Adipocyte (in vitro differentiated cells): ENCODE data around the gene RBM47.
"Not testable (repeated sequence)": the region's sequence is repeated elsewhere in the genome, so short reads cannot be mapped to it uniquely, and the experiment has no call there.

Source experiments
- DNase-seq: peaks from one replicate; pipeline ENCODE4 v3.0.0-alpha.2; 2015; ENCODE audit warnings: low read depth
- H3K27me3 ChIP-seq: replicated peaks from 2 replicates; pipeline ENCODE4 v1.7.0; 2013; ENCODE audit warnings: mild to moderate bottlenecking, low read length, moderate library complexity; ENCODE audit not compliant: control insufficient read depth, insufficient read depth
- H3K36me3 ChIP-seq: 2 replicates; pipeline ENCODE4 v1.7.0; 2013; ENCODE audit warnings: low read length, mild to moderate bottlenecking, moderate library complexity; ENCODE audit not compliant: control insufficient read depth, insufficient read depth, severe bottlenecking
- H3K4me1 ChIP-seq: 2 replicates; pipeline ENCODE4 v1.7.0; 2013; ENCODE audit warnings: mild to moderate bottlenecking, low read length, moderate library complexity; ENCODE audit not compliant: control insufficient read depth, insufficient read depth
- H3K4me3 ChIP-seq: 2 replicates; pipeline ENCODE4 v1.7.0; 2013; ENCODE audit warnings: mild to moderate bottlenecking, low read length, moderate library complexity
- H3K9ac ChIP-seq: 2 replicates; pipeline ENCODE4 v1.7.0; 2013; ENCODE audit warnings: mild to moderate bottlenecking, low read length, moderate library complexity
- H3K9me3 ChIP-seq: 2 replicates; pipeline ENCODE4 v1.7.0; 2013; ENCODE audit warnings: mild to moderate bottlenecking, low read length, moderate library complexity; ENCODE audit not compliant: control insufficient read depth

Gene RBM47

DNA sequence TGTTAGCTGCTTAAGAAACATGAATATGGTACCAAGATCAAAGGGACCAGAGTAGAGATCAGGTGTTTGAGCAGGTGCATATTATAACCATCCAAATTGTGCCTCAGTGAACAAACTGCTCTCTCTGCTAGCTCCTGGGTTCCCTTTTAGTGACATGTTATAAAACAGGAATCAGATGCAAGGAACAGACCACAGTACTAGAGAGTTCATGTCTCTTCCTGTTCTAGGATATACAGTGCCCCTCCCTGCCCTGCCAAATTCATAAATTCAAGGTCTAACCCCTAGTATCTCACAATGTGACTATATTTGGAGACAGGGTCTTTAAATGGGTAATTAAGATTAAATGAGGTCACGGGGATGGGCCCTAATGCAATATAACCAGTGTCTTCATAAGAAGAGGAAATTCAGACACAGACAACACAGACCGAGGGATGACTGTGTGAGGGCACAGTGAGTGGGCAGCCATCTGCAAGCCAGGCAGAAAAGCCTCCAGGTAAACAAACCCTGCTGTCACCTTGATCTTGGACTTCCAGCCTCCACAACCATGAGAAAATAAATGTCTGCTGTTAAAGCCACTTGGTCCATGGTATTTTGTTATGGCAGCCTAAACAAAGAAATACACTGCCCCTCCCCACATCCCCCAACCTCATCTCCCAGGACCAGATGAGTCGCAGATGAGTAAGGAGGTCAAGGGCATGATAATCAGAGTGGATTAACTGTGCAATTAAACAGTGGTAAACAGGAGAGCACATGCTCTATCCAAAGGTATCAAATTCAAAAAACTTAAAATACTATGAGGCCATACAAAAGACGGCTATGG, 82.5 kb downstream of the RBM47 start:
- no peaks in the 10 kb centered on the region for H3K27me3 ChIP-seq
- no peak overlapping the region for H3K9ac ChIP-seq
- no peaks in the 10 kb centered on the region for H3K9me3 ChIP-seq
- no peak overlapping the region for H3K4me3 ChIP-seq
- no peaks in the 10 kb centered on the region for H3K36me3 ChIP-seq
- DNase-seq = no peak
- H3K4me1 ChIP-seq = peaks cover 10% of the 10 kb centered on the region

DNA sequence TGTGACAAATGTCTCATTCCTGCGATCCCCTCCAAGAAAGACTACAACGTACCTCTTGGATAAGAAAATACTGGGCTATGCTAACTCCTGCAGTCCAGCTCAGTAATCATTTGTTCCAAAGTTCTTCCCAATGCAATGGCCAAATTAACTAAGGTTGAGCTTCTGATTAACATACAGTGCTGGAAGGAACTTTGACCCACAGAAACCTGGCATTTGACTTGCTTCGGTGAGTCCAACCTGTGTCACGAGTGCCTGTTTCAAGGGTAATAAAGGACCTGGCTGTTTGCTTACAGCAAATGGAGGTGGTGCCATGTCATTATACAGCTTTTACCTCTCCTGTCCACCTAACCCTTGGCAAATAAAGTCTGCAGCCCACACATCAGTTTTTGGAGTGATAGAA, 83.2 kb downstream of the RBM47 start:
- no peaks in the 10 kb centered on the region for H3K9me3 ChIP-seq
- H3K4me3 ChIP-seq = no peak overlapping the region
- no peak overlapping the region for H3K9ac ChIP-seq
- H3K27me3 ChIP-seq = no peaks in the 10 kb centered on the region
- peaks cover 6% of the 10 kb centered on the region for H3K4me1 ChIP-seq
- no peak for DNase-seq
- no peaks in the 10 kb centered on the region for H3K36me3 ChIP-seq

DNA sequence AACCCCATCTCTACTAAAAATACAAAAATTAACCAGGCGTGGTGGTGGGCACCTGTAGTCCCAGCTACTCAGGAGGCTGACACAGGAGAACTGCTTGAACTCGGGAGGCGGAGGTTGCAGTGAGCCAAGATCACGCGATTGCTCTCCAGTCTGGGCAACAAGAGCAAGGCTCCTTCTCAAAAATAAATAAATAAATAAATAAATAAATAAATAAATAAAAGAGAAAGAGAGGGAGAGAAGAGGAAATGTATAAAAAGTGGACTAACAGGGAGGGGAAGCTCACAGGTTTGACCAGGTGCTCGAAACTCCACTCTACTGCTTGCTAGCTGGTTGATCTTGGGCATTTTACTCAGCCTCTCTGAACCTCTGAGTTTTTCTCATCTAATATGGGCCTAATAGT, 84.2 kb downstream of the RBM47 start:
- not testable (repeated sequence) for H3K9ac ChIP-seq, H3K9me3 ChIP-seq, H3K36me3 ChIP-seq, H3K4me1 ChIP-seq, DNase-seq, H3K4me3 ChIP-seq, H3K27me3 ChIP-seq

DNA sequence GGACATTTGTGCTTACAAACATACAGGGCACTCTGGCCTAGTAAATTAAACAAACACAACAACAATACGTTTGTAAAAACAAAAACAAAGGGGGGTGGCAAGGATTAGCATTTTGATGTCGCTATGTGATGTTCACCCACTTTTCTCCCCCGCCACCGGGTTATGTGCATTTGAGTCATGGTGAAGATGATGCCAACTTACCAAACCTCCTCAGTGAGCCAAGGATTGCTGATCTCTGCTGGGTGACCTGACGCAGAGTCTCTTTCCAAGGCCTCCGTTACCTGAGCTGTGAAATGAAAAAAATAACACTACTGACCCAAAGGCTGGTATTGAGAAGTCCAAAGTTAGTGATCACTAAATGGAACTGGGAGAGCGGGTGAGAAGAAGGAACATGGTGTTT, 85.4 kb downstream of the RBM47 start:
- Histone ChIP-seq H3K4me3 (no peak overlapping the region), H3K27me3 (no peaks in the 10 kb centered on the region), H3K36me3 (no peaks in the 10 kb centered on the region), H3K9me3 (no peaks in the 10 kb centered on the region), H3K4me1 (no peaks in the 10 kb centered on the region), H3K9ac (no peak overlapping the region)
- no peak for DNase-seq

DNA sequence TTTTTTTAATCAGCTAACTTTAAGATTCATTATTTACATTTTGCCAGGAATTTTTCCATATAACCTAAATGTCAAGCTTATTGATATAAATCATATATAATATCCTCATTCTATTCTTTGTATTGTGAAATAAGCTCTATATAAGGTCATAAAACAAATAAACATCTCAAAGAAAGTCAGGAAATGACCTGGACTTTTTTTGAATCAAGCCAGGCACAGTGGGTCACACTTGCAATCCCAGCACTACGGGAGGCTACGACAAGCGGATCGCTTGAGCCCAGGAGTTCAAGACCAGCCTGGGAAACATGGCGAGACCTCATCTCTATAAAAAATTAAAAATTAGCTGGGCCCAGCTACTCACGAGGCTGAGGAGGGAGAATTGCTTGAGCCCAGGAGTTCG, 88.9 kb downstream of the RBM47 start:
- no peak overlapping the region for H3K4me3 ChIP-seq
- no peaks in the 10 kb centered on the region for H3K36me3 ChIP-seq
- no peaks in the 10 kb centered on the region for H3K4me1 ChIP-seq
- no peak overlapping the region for H3K9ac ChIP-seq
- DNase-seq = no peak
- H3K27me3 ChIP-seq = no peaks in the 10 kb centered on the region
- H3K9me3 ChIP-seq = no peaks in the 10 kb centered on the region

DNA sequence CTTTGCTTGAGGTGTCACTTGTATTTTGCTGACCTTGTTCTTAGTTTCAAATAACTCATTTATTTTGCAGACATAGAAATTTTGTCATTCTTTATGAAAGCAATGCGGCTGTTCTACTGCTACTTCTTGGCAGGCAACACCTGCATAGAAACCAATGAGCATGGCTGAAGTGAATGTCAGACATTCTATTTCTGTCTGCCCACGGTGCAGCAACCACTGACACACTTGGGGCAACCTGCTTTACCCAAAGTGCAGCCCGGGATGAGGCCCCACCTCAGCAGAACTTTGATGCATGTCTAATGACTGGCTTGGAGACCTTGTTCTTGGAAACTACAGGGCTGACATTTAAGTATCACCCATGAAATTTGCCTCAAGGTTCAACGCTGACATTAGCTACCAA, 93.6 kb downstream of the RBM47 start:
- no peaks in the 10 kb centered on the region for H3K27me3 ChIP-seq
- H3K36me3 ChIP-seq = no peaks in the 10 kb centered on the region
- no peak for DNase-seq
- H3K9me3 ChIP-seq = no peaks in the 10 kb centered on the region
- H3K9ac ChIP-seq = no peak overlapping the region
- H3K4me1 ChIP-seq = no peaks in the 10 kb centered on the region
- no peak overlapping the region for H3K4me3 ChIP-seq

DNA sequence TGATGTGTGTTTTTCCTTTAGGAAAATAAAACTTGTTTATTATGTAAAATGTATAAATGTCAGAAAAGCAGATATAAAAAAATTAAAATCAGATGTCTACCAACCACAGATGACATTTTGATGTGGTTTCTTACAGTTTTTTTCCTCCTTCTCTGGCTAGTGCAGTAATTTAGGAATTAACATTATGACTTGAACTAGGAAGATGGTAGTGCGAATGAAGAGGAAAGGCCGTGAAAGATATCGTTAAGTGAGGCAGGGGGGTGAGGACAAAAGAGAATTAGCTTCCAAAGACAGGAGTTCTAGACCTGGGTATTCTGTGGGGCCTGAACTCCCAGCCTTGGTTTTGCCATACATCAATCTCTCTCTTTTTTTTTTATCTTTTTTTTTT, 98.0 kb downstream of the RBM47 start:
- peaks cover 3% of the 10 kb centered on the region for H3K4me1 ChIP-seq
- no peak overlapping the region for H3K9ac ChIP-seq
- H3K36me3 ChIP-seq = no peaks in the 10 kb centered on the region
- H3K4me3 ChIP-seq = no peak overlapping the region
- H3K27me3 ChIP-seq = no peaks in the 10 kb centered on the region
- H3K9me3 ChIP-seq = no peaks in the 10 kb centered on the region
- no peak for DNase-seq

DNA sequence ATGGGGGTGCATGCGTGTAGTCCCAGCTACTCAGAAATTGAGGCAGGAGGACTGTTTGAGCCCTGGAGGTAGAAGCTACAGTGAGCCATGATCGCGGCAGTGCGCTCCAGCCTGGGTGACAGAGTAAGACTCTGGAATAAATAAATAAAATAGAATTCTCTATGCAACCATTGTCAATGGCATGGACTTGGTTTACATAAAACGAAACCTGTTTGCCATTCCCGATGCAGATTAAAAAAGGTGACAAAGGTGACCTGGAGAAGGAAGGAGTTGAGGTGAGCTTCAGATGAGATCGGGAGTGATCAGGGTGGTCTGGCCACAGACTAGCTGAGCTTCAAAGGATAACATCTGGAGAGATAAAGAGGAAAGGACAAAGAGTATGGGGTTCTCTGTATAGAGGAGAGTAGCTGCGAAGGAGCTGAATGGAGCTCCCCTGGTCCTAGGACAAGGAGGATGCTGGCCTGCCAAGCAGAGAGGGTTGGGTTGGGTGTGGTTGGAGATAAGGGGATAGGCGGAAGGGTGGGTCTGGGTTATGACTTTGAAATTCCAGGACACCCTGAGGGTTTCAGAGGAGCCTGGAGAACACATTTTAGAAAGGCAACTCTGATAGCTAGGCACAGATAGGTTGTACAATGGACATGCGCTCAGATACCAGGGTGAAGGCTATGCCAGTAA, 98.6 kb downstream of the RBM47 start:
- H3K36me3 ChIP-seq = no peaks in the 10 kb centered on the region
- DNase-seq = no peak
- H3K9me3 ChIP-seq = no peaks in the 10 kb centered on the region
- no peak overlapping the region for H3K4me3 ChIP-seq
- peaks cover 8% of the 10 kb centered on the region for H3K4me1 ChIP-seq
- no peak overlapping the region for H3K9ac ChIP-seq
- H3K27me3 ChIP-seq = no peaks in the 10 kb centered on the region

DNA sequence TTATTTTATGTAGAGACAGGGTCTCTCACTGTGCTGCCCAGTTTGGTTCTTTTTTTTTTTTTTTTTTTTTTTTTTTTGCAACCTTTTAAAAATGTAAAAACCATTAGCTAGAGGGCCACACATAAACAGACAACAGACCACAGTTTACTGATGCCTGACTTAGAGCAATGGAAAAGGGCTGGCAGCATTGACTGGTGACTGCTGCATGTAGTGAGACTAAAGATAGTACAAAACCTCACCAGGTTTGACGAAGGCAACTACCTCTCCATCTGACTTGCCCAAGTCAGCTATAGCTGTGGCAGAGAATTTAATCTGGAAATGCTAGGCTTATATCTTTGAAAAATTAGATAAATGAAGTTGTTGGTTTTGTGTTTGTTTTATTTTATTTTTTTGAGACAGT, 102.9 kb downstream of the RBM47 start:
- DNase-seq = no peak
- Histone ChIP-seq H3K27me3 (no peaks in the 10 kb centered on the region), H3K9ac (no peak overlapping the region), H3K9me3 (no peaks in the 10 kb centered on the region), H3K4me3 (no peak overlapping the region), H3K36me3 (no peaks in the 10 kb centered on the region), H3K4me1 (peaks cover 28% of the 10 kb centered on the region)

DNA sequence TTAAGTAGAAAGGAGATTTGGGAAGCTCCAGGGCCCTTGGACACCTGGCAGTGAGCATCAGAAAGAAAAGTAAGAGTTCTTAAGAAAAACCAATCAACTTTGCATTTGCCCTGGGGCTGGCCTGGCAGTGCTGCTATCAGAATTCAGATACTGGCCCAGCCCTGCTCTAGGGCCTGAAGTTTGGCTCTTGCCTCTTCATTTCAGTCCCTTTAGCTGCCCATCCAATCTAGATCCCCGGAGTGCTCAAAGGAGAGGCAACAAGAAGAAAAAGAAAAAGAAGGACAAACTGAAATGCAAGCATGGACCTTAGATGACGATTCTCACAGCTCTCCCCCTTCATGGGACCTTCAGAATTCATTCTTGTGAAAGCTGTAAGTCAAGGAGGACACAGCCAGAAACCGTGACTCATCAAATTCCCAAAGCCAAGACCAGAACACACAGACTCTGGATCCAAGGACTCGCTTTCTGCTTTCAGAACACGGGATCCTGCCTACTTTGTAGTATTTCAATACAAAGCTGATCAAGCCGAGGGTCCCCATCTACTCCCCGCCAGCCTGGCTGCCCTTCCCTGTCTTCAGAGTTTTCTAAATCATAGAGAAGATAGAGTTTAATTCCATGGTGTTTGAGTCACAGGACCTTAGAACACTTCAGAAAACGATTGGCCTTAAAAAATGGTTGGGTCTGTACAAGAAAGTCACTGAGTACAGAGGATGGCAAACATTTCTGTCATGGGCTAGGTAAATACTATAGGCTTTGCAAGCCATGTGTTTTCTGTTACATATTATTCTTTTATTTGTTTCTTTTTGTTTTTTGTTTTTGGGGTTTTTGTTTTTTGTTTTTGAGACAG, 103.7 kb downstream of the RBM47 start:
- peak; percentile 94 for DNase-seq
- H3K27me3 ChIP-seq = no peaks in the 10 kb centered on the region
- peak overlapping the region; percentile 45 for H3K4me3 ChIP-seq
- no peaks in the 10 kb centered on the region for H3K9me3 ChIP-seq
- H3K9ac ChIP-seq = peak overlapping the region; percentile 75
- peaks cover 28% of the 10 kb centered on the region for H3K4me1 ChIP-seq
- no peaks in the 10 kb centered on the region for H3K36me3 ChIP-seq

DNA sequence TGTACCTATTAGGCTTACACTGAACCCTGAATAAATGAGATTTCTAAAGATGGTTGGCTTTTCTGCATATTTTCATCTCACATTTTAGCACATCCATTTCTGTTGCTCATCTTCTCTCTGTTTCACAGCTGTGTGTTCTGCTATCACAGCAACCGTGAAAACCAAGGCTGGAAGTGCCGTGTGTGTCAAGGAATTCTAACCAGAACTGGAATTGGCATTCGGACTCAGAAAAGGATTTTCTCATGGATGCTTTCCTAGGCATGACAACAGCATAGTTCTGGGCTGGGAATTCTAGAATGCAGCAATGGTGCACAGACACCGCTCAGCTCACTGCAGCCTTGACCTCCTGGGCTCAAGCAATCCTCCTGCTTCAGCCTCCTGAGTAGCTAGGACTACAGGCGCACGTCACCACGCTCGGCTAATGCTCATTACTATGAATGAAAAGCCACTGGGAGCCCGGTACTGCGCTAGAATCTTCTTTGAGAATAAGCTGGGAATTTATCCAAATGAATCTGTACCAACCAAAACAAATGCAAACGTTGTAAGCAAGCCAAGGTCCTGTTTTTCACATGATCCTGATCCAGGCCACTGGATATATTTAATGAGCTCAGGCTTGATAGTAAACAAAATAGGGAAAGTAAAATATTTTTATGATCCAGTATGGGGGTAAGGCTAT, 105.2 kb downstream of the RBM47 start:
- DNase-seq = peak; percentile 25
- no peaks in the 10 kb centered on the region for H3K36me3 ChIP-seq

More for the DNA sequence above, 105.2 kb downstream of the RBM47 start:
- peaks cover 28% of the 10 kb centered on the region for H3K4me1 ChIP-seq
- H3K9ac ChIP-seq = no peak overlapping the region
- no peaks in the 10 kb centered on the region for H3K9me3 ChIP-seq
- H3K27me3 ChIP-seq = no peaks in the 10 kb centered on the region
- no peak overlapping the region for H3K4me3 ChIP-seq
